Kidney epithelial cell (primary cell): Measurements from ENCODE around the gene LRP5. TPM values are rescaled to one million over a fixed set of nuclear protein-coding genes. Genes with fewer than 3 reads are reported as not detected.
A peak's percentile ranks its signal among the peaks of the same experiment; 100 is the strongest.

Experiments used
- DNase-seq: peaks from one replicate; pipeline ENCODE4 v3.0.0-alpha.2; 2010; ENCODE audit warnings: low read depth
- H3K27me3 ChIP-seq: 2 replicates; pipeline ENCODE4 v1.6.0; 2011; ENCODE audit warnings: low read length; ENCODE audit not compliant: control insufficient read depth, insufficient read depth
- H3K36me3 ChIP-seq: 2 replicates; pipeline ENCODE4 v1.5.1; 2011; ENCODE audit warnings: low read length; ENCODE audit not compliant: control insufficient read depth, insufficient read depth
- H3K4me3 ChIP-seq: 2 replicates; pipeline ENCODE4 v1.5.1; 2011; ENCODE audit warnings: low read depth, mild to moderate bottlenecking, control low read depth, low read length
- total RNA-seq: library from RNA; depleted of rRNA; stranded (reverse); fragments of >200 nt; gene quantifications from 2 replicates; pipeline ENCODE4 v1.2.3, GENCODE V29; 2015
- TF ChIP-seq, protein P1 (sequence below): IDR thresholded peaks from 2 replicates; pipeline ENCODE4 v1.5.1; 2011; ENCODE audit warnings: mild to moderate bottlenecking, moderate library complexity, low read length, control low read depth, inconsistent platforms; ENCODE audit not compliant: insufficient read depth, poor library complexity, severe bottlenecking

Gene LRP5
- total RNA-seq, 1 donor from 2014 or later = 31.6 TPM

DNA sequence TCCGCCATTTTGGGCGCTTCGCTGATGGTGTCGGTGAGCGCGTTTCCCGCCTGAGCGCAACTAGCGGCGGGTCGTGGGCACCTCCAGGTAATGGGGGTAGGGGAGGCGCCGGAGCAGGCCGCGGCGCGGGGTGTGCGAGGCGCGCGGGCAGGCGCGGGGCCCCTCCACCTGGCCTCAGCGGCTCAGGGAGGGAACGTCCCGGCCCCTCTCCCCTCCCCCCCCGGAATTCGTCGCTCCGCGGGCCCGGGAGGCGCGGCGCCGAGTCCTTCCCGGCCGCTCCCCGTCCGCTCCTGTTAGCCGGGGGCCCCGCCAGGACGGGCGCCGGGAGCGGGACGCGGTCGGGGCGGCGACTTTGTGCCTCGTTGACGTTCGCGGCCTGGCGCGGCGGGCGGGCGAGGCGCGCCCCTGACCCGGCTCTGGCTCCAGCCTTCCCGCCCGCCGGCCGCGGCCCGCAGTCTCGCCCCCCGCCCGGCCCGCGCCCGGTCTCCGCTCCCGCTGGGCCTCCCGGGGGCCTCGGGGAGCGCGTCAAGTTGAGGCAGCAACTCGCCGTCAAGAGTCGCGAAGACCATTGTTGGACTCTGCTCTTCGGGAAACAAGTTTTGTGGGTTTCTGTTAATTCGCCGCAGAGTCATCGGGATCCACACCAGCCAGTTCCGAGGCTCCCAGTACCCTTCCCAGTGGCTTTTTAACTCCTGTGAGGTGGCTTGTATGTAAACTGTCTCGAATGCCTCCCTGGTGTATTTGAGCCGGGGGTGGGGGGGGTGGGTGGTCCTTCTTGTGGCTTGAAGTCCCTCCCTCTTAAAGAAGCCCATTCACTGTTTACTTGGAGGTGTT is 148.6 kb downstream of the LRP5 start, which contains the start of gene PPP6R3:
TSS of gene PPP6R3 (plus strand) at position 12 of the 834 bp plus-strand sequence. CDS start 76,913 bp downstream, outside the sequence.
- TF ChIP-seq, protein P1, sequence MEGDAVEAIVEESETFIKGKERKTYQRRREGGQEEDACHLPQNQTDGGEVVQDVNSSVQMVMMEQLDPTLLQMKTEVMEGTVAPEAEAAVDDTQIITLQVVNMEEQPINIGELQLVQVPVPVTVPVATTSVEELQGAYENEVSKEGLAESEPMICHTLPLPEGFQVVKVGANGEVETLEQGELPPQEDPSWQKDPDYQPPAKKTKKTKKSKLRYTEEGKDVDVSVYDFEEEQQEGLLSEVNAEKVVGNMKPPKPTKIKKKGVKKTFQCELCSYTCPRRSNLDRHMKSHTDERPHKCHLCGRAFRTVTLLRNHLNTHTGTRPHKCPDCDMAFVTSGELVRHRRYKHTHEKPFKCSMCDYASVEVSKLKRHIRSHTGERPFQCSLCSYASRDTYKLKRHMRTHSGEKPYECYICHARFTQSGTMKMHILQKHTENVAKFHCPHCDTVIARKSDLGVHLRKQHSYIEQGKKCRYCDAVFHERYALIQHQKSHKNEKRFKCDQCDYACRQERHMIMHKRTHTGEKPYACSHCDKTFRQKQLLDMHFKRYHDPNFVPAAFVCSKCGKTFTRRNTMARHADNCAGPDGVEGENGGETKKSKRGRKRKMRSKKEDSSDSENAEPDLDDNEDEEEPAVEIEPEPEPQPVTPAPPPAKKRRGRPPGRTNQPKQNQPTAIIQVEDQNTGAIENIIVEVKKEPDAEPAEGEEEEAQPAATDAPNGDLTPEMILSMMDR = no peak
- DNase-seq = no peak
- H3K36me3 ChIP-seq = no peaks in the 10 kb centered on the region
- H3K27me3 ChIP-seq = no peaks in the 10 kb centered on the region
- peak within 1 kb of the TSS; percentile 62 for H3K4me3 ChIP-seq

DNA sequence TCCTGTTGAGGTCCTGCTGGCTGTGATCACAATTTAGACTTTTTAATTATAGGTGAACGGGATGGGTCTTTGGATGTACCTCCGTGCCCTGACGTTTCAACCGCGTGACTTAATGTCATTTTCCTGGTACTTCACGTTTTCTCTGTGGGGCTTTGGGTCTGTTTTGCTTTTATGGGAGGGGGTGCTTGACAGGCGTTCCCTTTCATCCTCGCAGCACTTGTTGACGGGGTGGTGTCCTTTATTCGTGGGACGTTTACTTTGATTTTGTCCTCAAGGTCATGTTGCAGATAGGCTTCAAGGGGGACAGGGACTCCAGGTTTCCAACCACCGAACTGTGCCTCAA is 149.2 kb downstream of the LRP5 start:
- Histone ChIP-seq H3K27me3 (no peaks in the 10 kb centered on the region), H3K36me3 (no peaks in the 10 kb centered on the region), H3K4me3 (peak overlapping the region; percentile 62)
- DNase-seq = no peak
- TF ChIP-seq, protein P1 = no peak

DNA sequence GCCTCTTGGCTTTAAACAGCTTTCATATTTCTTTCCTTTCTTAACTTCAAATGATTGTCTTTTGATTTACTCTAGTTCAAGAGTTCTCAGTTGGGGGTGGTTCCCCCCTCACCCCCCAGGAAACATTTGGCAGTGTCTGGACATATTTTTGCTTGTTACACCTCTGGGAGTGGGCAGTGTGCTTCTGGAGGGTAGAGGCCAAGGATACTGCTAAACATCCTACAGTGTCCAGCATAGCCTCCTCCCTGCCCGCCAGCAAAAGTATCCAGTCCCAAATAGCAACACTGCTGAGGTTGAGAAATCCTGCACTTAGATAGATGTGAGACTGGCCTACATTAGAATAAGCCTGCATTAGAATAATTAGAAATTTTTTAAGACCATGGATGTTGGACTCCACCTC is 151.3 kb downstream of the LRP5 start:
- Histone ChIP-seq H3K27me3 (no peaks in the 10 kb centered on the region), H3K36me3 (no peaks in the 10 kb centered on the region), H3K4me3 (no peak overlapping the region)
- TF ChIP-seq, protein P1 = no peak
- DNase-seq = no peak

DNA sequence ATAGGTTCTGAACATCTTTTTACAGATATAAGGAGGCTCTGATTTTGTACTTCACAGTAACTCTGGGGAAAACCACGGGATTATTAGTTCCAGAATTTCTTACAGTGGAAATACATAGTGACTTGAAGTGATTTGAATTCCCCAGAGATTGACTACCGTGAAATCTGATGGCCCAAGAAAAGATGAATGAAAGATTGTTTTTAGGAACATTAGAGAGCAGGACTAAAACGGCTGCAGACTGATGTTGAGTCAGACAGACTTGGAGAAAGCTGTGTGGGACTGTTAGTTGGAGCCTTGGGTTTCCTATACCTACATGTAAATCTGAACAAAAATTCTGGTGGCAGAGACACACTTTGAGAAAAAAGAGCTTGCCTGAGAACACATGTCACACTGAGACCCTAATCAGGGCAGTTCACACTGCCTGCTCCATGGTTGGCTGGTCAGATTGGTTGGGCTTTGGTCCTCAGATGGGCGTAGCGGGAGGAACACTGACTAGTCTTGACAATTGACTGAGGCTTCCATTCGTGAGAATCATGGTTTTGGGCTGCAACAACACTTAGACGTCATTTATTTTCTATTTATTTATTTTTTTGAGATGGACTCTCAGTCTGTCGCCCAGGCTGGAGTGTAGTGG is 154.9 kb downstream of the LRP5 start:
- TF ChIP-seq, protein P1 = no peak
- no peaks in the 10 kb centered on the region for H3K36me3 ChIP-seq
- DNase-seq = no peak
- H3K27me3 ChIP-seq = no peaks in the 10 kb centered on the region
- H3K4me3 ChIP-seq = no peak overlapping the region

DNA sequence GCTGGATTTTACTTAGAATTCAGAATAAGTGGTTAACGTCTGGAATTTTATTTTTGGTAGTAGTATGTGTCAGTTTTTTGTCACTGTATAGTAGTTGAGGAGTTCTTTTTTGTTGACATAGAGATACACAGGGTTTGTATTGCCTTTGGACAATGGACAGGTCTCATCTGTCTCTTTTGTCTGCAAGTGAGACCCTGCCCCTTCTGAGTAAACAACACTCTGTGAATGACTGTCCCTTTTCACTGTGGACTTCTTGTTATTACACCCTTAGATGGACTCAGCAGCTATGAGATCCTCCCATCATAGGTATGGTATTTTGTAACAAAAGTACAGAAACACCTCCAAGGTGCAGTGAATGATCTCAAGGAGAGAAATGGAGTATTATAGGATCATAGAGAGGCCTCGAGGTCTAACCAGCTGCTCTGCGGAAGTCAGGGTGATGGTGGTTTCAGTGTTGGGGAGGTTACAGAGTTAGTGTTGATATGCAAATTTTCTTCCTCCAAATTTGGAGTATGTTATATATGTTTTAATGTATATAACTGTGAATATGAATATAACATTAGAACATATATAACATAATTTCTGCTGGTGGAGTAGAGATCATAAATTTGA is 155.9 kb downstream of the LRP5 start:
- no peak overlapping the region for H3K4me3 ChIP-seq
- TF ChIP-seq, protein P1 = no peak
- H3K27me3 ChIP-seq = no peaks in the 10 kb centered on the region
- DNase-seq = no peak
- H3K36me3 ChIP-seq = no peaks in the 10 kb centered on the region
